ENCODE data around the gene ADAMTS19. TPM values are rescaled to one million over a fixed set of nuclear protein-coding genes. Genes with fewer than 3 reads are reported as not detected.

Gene ADAMTS19
- polyA plus RNA-seq, 12 donors: 10.5 to 29.3 (median 19.9) TPM; not detected in 1

- DNase-seq: peak; percentile 93
These were observed 307.9 kb downstream of the ADAMTS19 start for GRCh38 chr5:129767927-129768380.

- DNase-seq: no peak
These were observed 308.6 kb downstream of the ADAMTS19 start for GRCh38 chr5:129768735-129769134.

GRCh38 chr5:129770024-129770820 lies 310.1 kb downstream of the ADAMTS19 start:
- no peak for DNase-seq

DNA sequence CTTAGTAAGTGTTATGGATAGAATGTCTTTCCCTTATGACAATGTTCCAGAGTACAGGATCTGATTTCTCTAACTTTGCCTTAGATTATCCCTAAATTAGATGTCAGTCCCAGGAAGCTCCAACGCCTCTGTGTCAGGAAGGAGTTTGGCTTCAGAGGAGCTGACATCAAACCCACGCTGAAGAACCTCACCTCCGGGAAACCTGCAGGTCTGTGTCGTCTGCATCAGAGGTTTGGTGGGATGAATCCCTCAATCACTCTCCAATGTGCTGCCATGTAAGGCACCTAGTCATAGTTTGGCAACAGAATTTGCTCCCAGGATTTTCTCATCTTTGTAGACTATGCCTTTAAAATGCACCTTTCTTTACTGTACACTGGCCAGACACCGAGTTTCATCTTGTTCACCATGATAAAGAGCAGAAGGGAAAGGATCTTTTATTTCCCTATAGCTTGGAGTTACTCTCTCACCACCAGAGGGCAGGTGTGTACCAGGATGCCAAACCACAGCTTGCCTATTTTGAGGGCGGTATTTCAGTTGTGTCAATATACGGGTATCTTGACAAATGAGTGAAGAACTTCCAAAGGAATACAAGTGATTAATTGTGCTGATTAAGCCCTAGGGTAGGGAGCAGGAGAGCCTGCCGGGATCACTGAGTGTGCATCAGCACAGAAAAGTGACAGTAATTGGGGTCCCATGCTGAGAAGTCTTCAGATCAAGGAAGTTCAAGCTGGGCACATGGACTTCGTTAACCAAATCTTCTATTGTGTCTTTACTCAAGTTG lies 311.1 kb downstream of the ADAMTS19 start:
- peak; percentile 56 for DNase-seq

- DNase-seq: no peak
These were observed 313.3 kb downstream of the ADAMTS19 start for GRCh38 chr5:129773376-129773775.

DNA sequence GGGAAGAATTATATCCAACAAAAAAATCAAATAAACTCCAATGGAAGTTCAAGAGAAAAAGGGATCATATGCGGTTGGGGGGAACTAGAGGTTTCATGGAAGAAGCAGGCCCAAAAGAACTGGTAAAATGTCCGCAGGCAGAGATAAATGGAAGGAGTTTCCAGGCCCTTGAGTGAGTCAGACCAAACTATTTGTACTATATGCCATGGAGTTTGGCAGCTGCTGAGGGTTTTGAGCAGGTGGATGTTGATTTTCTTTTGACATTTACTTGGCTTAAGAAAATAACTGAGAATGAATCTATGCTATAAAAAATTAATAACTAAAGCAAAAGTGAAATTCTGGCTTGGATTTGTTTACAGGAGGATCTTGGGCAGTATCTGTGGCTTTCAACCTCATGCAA lies 321.5 kb downstream of the ADAMTS19 start:
- no peak for DNase-seq
